IPS-20b (cell line): ENCODE data around the gene USP7.

Experiments used
- H3K27ac ChIP-seq: one replicate; pipeline ENCODE4 v1.5.1; 2013; ENCODE audit warnings: low read length
- H3K27me3 ChIP-seq: 2 replicates; pipeline ENCODE4 v1.6.1; 2013; ENCODE audit warnings: mild to moderate bottlenecking, low read length, inconsistent platforms; ENCODE audit not compliant: insufficient read depth
- H3K36me3 ChIP-seq: 2 replicates; pipeline ENCODE4 v1.6.1; 2013; ENCODE audit warnings: low read depth, mild to moderate bottlenecking, inconsistent platforms, low read length, moderate library complexity; ENCODE audit not compliant: insufficient read depth
- H3K4me1 ChIP-seq: 2 replicates; pipeline ENCODE4 v1.6.1; 2013; ENCODE audit warnings: mild to moderate bottlenecking, control low read depth, inconsistent platforms, low read length, moderate library complexity; ENCODE audit not compliant: insufficient read depth
- H3K4me3 ChIP-seq: 2 replicates; pipeline ENCODE4 v1.5.1; 2013; ENCODE audit warnings: mild to moderate bottlenecking, low read length, inconsistent platforms
- H3K9ac ChIP-seq: 2 replicates; pipeline ENCODE4 v1.6.1; 2013; ENCODE audit warnings: low read depth, mild to moderate bottlenecking, inconsistent platforms, low read length, moderate library complexity
- H3K9me3 ChIP-seq: 2 replicates; pipeline ENCODE4 v1.6.1; 2013; ENCODE audit warnings: mild to moderate bottlenecking, low read depth, low read length, inconsistent platforms; ENCODE audit not compliant: insufficient read depth

The USP7 gene

GRCh38 chr16:8935989-8936388, 27.7 kb downstream of the USP7 start:
- Histone ChIP-seq H3K27ac (no peak overlapping the region), H3K9me3 (no peaks in the 10 kb centered on the region), H3K27me3 (no peaks in the 10 kb centered on the region), H3K9ac (no peak overlapping the region), H3K36me3 (no peaks in the 10 kb centered on the region), H3K4me1 (peaks cover 17% of the 10 kb centered on the region; the same call in 1 of the 2 replicates), H3K4me3 (no peak overlapping the region)

GRCh38 chr16:8934601-8935000, 29.1 kb downstream of the USP7 start:
- H3K9ac ChIP-seq, result no peak overlapping the region
- peaks cover 7% of the 10 kb centered on the region for H3K36me3 ChIP-seq
- no peak overlapping the region for H3K27ac ChIP-seq
- no peak overlapping the region for H3K4me3 ChIP-seq
- H3K27me3 ChIP-seq, result no peaks in the 10 kb centered on the region
- H3K9me3 ChIP-seq, result no peaks in the 10 kb centered on the region
- peaks cover 19% of the 10 kb centered on the region; the same call in 1 of the 2 replicates for H3K4me1 ChIP-seq

- H3K27ac ChIP-seq, result no peak overlapping the region
- H3K4me3 ChIP-seq, result no peak overlapping the region
- H3K27me3 ChIP-seq, result no peaks in the 10 kb centered on the region
- H3K4me1 ChIP-seq, result peaks cover 20% of the 10 kb centered on the region; the same call in 1 of the 2 replicates
- H3K36me3 ChIP-seq, result peaks cover 32% of the 10 kb centered on the region
- no peaks in the 10 kb centered on the region for H3K9me3 ChIP-seq
- H3K9ac ChIP-seq, result no peak overlapping the region
Measured at GRCh38 chr16:8931859-8932258, 31.8 kb downstream of the USP7 start.

DNA sequence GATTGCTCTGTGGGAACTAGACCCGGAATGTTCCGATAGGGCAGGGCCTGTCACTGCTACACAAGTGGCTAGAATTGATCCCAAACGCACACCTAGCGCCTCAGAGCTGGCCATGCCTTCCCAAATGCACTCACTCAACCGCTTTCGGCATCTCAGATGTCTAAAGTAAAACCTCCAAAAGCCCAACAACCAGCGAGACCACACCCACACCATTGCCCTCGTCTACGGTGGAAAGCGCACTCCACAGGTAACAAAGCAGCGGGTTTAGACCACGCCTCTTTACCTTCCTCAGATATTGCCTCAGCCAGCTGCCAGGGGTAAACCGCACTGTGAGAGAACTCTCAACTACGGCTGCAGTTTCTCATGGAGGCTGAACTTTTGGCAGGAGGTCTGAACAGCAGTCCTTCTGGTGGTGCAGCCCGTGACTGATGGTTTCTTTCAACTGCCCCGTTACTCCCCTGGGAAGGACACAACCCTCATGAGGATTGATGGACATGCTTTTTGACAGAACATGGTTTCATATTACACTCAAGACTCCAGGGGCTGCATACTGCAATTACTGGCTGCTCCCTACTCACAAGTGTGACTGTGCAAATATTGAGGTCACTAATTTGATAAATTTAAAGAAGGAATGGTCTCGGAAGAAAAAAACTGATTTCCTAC, 34.5 kb downstream of the USP7 start:
- Histone ChIP-seq H3K9ac (no peak overlapping the region), H3K9me3 (no peaks in the 10 kb centered on the region), H3K4me1 (0 out of 2 replicates have a peak, but pooled peaks cover 5% of the 10 kb centered on the region), H3K27ac (no peak overlapping the region), H3K36me3 (peaks cover 47% of the 10 kb centered on the region), H3K27me3 (no peaks in the 10 kb centered on the region), H3K4me3 (no peak overlapping the region)

- no peak overlapping the region for H3K27ac ChIP-seq
- peaks cover 51% of the 10 kb centered on the region for H3K36me3 ChIP-seq
- no peak overlapping the region for H3K4me3 ChIP-seq
- 0 out of 2 replicates have a peak, but pooled peaks cover 5% of the 10 kb centered on the region for H3K4me1 ChIP-seq
- no peaks in the 10 kb centered on the region for H3K27me3 ChIP-seq
- no peaks in the 10 kb centered on the region for H3K9me3 ChIP-seq
- H3K9ac ChIP-seq, result no peak overlapping the region
Measured at GRCh38 chr16:8928467-8928957, 35.2 kb downstream of the USP7 start.

GRCh38 chr16:8926827-8927226, 36.9 kb downstream of the USP7 start:
- H3K9ac ChIP-seq, result no peak overlapping the region
- H3K4me1 ChIP-seq, result 0 out of 2 replicates have a peak, but pooled peaks cover 5% of the 10 kb centered on the region
- peaks cover 67% of the 10 kb centered on the region for H3K36me3 ChIP-seq
- no peak overlapping the region for H3K27ac ChIP-seq
- no peak overlapping the region for H3K4me3 ChIP-seq
- H3K27me3 ChIP-seq, result no peaks in the 10 kb centered on the region
- H3K9me3 ChIP-seq, result no peaks in the 10 kb centered on the region

- 0 out of 2 replicates have a peak, but pooled peaks cover 3% of the 10 kb centered on the region for H3K4me1 ChIP-seq
- H3K27me3 ChIP-seq, result no peaks in the 10 kb centered on the region
- H3K27ac ChIP-seq, result no peak overlapping the region
- H3K9ac ChIP-seq, result no peak overlapping the region
- peaks cover 81% of the 10 kb centered on the region for H3K36me3 ChIP-seq
- no peak overlapping the region for H3K4me3 ChIP-seq
- H3K9me3 ChIP-seq, result no peaks in the 10 kb centered on the region
Measured at GRCh38 chr16:8925455-8925854, 38.3 kb downstream of the USP7 start.

- Histone ChIP-seq H3K27me3 (no peaks in the 10 kb centered on the region), H3K27ac (no peak overlapping the region), H3K4me1 (no peaks in the 10 kb centered on the region), H3K4me3 (no peak overlapping the region), H3K36me3 (peaks cover 83% of the 10 kb centered on the region), H3K9ac (no peak overlapping the region), H3K9me3 (no peaks in the 10 kb centered on the region)
Measured at GRCh38 chr16:8924214-8924613, 39.5 kb downstream of the USP7 start.

DNA sequence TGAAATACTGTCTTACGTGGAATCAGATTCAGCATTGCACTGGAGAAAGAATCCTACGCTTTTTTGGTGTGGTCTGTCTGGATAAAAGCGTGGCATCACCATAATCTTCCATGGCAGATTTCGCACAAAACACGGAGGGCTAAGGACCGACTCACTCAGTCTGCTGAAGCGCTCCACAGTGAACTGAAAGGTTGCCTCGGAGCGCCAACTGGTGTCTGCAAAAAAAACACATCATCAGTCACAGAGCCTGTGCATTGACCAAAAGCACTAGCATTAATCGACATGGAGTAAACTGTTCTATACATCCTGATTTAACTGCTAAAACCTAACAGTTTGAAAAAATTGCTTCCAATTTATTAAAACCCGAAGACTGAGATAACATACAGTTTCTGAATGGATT, 40.5 kb downstream of the USP7 start:
- Histone ChIP-seq H3K27ac (no peak overlapping the region), H3K36me3 (peaks cover 83% of the 10 kb centered on the region), H3K27me3 (no peaks in the 10 kb centered on the region)

GRCh38 chr16:8921347-8921984, 42.2 kb downstream of the USP7 start:
- Histone ChIP-seq H3K36me3 (peaks cover 89% of the 10 kb centered on the region), H3K4me1 (no peaks in the 10 kb centered on the region), H3K9me3 (no peaks in the 10 kb centered on the region), H3K9ac (no peak overlapping the region), H3K4me3 (no peak overlapping the region), H3K27ac (no peak overlapping the region), H3K27me3 (no peaks in the 10 kb centered on the region)

More for the DNA sequence above, 40.5 kb downstream of the USP7 start:
- H3K9ac ChIP-seq, result no peak overlapping the region
- H3K4me1 ChIP-seq, result no peaks in the 10 kb centered on the region
- H3K4me3 ChIP-seq, result no peak overlapping the region
- H3K9me3 ChIP-seq, result no peaks in the 10 kb centered on the region

DNA sequence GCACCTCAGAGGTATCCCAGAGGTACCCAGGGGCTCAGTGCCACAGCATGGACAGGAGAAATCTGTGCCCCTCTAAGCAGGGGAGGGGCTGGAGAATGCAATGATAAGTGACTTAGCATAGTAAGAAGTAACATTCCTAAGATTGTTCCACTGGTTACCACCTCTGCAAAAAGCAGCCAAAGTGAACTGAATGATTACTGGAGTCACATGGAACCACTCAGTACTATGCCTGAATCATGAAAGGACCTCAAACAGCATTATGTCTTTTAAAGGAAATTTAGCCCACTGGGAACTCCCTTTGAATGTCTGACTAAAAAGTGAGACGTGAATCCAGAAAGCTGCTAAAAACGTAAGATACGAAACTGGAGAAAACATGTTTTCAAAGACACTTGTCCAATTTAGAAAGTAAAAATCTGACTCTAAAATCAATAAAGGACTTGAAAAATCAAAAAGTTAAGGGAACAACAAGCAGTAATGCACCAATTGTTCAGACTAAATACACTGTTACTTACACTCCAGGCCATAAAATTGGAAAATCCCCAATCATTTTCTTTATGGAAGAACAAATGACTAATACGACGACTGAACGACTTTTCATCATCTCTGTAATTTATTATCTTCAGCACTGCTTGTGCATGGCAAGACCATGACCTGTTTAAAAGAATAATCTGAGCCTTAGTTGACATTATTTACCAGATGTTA, 42.9 kb downstream of the USP7 start:
- Histone ChIP-seq H3K36me3 (peaks cover 95% of the 10 kb centered on the region), H3K27ac (no peak overlapping the region), H3K9ac (no peak overlapping the region), H3K4me3 (no peak overlapping the region), H3K27me3 (no peaks in the 10 kb centered on the region), H3K4me1 (no peaks in the 10 kb centered on the region), H3K9me3 (no peaks in the 10 kb centered on the region)
